ENCODE data around the gene PROK1. TPM values are rescaled to one million over a fixed set of nuclear protein-coding genes. Genes with fewer than 3 reads are reported as not detected.

Gene PROK1
- total and polyA plus RNA-seq, 2 experiments from 2014 or later = not detected

- Histone ChIP-seq H3F3A (replicated peaks; ENCODE audit: low read depth) (no peaks in the 10 kb centered on the region), H3K79me2 (replicated peaks; ENCODE audit: insufficient read depth) (no peaks in the 10 kb centered on the region), H3K27me3 (ENCODE audit: insufficient read depth) (no peaks in the 10 kb centered on the region), H3K4me3 (no peak overlapping the region), H2AFZ (no peak overlapping the region), H3K36me3 (ENCODE audit: insufficient read depth) (no peaks in the 10 kb centered on the region), H4K20me1 (replicated peaks; ENCODE audit: insufficient read depth) (no peaks in the 10 kb centered on the region), H3K4me2 (no peak overlapping the region), H3K27ac (ENCODE audit: low read depth) (no peak overlapping the region), H3K4me1 (ENCODE audit: insufficient read depth) (no peaks in the 10 kb centered on the region), H3K9me2 (ENCODE audit: insufficient read depth) (no peaks in the 10 kb centered on the region)
- ATAC-seq (no peak), DNase-seq (ENCODE audit: low spot score) (no peak)
- H3K27ac Mint-ChIP-seq = no peak overlapping the region
- H3K9me3 Mint-ChIP-seq = no peaks in the 10 kb centered on the region
- H3K4me3 Mint-ChIP-seq = no peak overlapping the region
- H3K4me1 Mint-ChIP-seq = no peaks in the 10 kb centered on the region
- peaks cover 2% of the 10 kb centered on the region for H3K27me3 Mint-ChIP-seq (ENCODE audit: insufficient read depth, low read depth, poor library complexity)
- no peaks in the 10 kb centered on the region for H3K36me3 Mint-ChIP-seq (ENCODE audit: low read depth)
- TF ChIP-seq JUNB (IDR thresholded peaks at IDR 0.05; ENCODE audit: unreplicated experiment) = no peak
- TF ChIP-seq CTCF (conservative IDR thresholded peaks at IDR 0.05; ENCODE audit: low read depth in 2 of 2) = 0 out of 4 replicates have a peak, but pooled peaks of 1 of the 2 experiments have one; percentile 14
- no peak for TF ChIP-seq ZNF462 (CRISPR knock-in tag; IDR thresholded peaks at IDR 0.05)
- no peak for TF ChIP-seq STAT1 (IDR thresholded peaks at IDR 0.05; ENCODE audit: unreplicated experiment)
Measured at GRCh38 chr1:110471131-110471530, 20.2 kb downstream of the PROK1 start.

GRCh38 chr1:110472546-110472945 is 21.6 kb downstream of the PROK1 start:
- H3K27me3 Mint-ChIP-seq (ENCODE audit: insufficient read depth, low read depth, poor library complexity) = peaks cover 5% of the 10 kb centered on the region
- Histone ChIP-seq H3K4me1 (ENCODE audit: insufficient read depth) (no peaks in the 10 kb centered on the region), H3K79me2 (replicated peaks; ENCODE audit: insufficient read depth) (no peaks in the 10 kb centered on the region), H3K36me3 (ENCODE audit: insufficient read depth) (no peaks in the 10 kb centered on the region), H3K27me3 (ENCODE audit: insufficient read depth) (no peaks in the 10 kb centered on the region), H4K20me1 (replicated peaks; ENCODE audit: insufficient read depth) (no peaks in the 10 kb centered on the region), H2AFZ (0 out of 2 replicates have a peak overlapping the region, but pooled peaks have one; percentile 23), H3K4me2 (no peak overlapping the region), H3K27ac (ENCODE audit: low read depth) (no peak overlapping the region), H3K9me2 (ENCODE audit: insufficient read depth) (no peaks in the 10 kb centered on the region), H3F3A (replicated peaks; ENCODE audit: low read depth) (no peaks in the 10 kb centered on the region), H3K4me3 (no peak overlapping the region)
- ATAC-seq = no peak
- no peak for DNase-seq (ENCODE audit: low spot score)
- peaks cover 6% of the 10 kb centered on the region; the same call in 2 of the 3 replicates for H3K4me1 Mint-ChIP-seq
- no peak overlapping the region for H3K4me3 Mint-ChIP-seq
- H3K27ac Mint-ChIP-seq = no peak overlapping the region
- no peaks in the 10 kb centered on the region for H3K9me3 Mint-ChIP-seq
- H3K36me3 Mint-ChIP-seq (ENCODE audit: low read depth) = no peaks in the 10 kb centered on the region
- TF ChIP-seq NANOG (IDR thresholded peaks at IDR 0.05; ENCODE audit: borderline replicate concordance) = no peak
- no peak for TF ChIP-seq EZH2 (IDR thresholded peaks at IDR 0.05; ENCODE audit: low read depth, unreplicated experiment)
- no peak for TF ChIP-seq CREB1 (CRISPR knock-in tag; IDR thresholded peaks at IDR 0.05; ENCODE audit: low read depth)
